Measurements from ENCODE around the gene COL23A1.

The COL23A1 gene

GRCh38 chr5:178551468-178551867 is 38.7 kb downstream of the COL23A1 start:
- no peak for DNase-seq

- no peak for DNase-seq
These were observed 39.1 kb downstream of the COL23A1 start for GRCh38 chr5:178551059-178551458.

DNA sequence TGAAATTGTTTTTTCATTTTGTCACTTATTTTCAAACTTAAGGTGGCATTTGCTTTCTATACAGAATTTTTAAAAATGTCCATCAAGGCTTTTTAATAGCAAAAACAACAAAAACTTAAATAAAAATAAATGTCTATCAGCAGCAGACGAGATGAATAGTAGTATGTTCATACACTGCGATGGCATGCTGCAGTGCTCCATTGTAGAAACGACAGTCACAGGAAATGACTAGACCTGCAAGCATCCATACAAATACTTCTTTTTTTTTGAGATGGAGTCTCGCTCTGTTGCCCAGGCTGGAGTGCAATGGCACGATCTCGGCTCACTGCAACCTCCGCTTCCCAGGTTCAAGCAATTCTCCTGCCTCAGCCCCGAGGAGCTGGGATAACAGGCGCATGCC is 41.4 kb downstream of the COL23A1 start:
- no peak for DNase-seq

- DNase-seq, result no peak
These were observed 42.3 kb downstream of the COL23A1 start for GRCh38 chr5:178547753-178548415.

GRCh38 chr5:178547052-178547666 is 43.0 kb downstream of the COL23A1 start:
- no peak for DNase-seq

DNA sequence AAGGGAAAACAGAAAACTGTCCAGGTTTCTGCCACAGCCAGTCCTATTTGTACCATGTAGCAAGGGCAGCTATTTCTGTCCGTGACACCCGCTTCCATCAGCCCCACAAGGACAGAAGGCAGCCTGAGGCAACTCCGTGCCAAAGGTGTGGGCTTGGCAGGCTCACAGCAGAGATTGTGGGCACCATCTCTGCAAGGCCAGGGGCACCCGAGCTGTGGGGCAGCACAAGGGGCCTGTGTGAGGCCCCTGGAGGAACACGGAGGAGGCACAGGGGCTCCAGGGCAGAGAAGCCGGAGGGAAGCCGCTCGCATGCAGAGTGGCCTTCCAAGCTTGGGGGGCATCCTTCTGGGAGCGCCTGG is 43.5 kb downstream of the COL23A1 start:
- no peak for DNase-seq

- no peak for DNase-seq
These were observed 44.1 kb downstream of the COL23A1 start for GRCh38 chr5:178545941-178546674.

GRCh38 chr5:178545176-178545575 is 45.0 kb downstream of the COL23A1 start:
- DNase-seq, result no peak

DNA sequence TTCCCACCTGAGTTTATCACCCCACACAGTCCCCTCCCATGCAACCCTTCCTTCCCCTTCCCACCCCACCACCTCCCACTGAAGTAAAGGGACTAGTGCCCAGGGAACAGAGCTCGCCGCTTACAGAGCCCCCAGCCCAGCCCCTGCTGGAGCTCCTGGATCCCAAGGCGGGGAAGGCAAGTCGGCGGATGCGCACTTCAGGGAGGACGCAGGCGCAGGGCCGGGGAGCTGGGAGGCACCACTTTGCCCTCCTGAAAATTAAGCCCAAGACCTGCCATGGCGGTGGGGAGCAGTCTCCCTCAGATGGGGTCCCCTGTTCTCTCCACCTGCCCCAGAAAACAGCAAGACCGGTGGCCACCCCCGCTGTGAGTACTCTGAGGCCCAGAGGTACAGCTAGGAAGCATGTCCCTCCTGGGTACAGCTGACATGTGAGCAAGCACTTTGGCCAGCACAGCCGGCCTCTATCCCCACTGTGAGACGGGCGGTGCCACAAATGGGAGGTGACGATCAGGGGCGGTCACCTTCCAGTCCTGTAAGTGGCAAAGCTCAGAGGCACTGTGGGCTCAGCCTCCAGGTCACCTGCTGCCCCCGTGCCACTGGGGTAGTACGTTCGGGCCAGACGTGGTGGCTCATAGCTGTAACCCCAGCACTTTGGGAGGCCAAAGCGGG is 45.9 kb downstream of the COL23A1 start:
- no peak for DNase-seq

- DNase-seq, result no peak
These were observed 47.7 kb downstream of the COL23A1 start for GRCh38 chr5:178542455-178542854.

DNA sequence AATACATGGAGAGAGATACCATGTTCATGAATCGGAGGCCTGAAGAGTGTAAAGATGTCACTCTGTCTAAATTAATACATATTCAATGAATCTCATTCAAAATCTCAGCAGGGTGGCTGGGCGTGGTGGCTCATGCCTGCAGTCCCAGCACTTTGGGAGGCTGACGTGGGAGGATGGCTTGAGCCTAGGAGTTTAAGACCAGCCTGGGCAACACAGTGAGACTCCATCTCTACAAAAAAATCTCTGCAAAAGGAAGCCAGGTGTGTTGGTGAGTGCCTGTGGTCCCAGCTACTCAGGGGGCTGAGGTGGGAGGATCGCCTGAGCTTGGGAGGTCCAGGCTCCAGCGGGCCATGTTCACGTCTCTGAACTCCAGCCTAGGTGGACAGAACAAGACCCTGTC is 49.7 kb downstream of the COL23A1 start:
- no peak for DNase-seq

- no peak for DNase-seq
These were observed 51.4 kb downstream of the COL23A1 start for GRCh38 chr5:178538741-178539229.

DNA sequence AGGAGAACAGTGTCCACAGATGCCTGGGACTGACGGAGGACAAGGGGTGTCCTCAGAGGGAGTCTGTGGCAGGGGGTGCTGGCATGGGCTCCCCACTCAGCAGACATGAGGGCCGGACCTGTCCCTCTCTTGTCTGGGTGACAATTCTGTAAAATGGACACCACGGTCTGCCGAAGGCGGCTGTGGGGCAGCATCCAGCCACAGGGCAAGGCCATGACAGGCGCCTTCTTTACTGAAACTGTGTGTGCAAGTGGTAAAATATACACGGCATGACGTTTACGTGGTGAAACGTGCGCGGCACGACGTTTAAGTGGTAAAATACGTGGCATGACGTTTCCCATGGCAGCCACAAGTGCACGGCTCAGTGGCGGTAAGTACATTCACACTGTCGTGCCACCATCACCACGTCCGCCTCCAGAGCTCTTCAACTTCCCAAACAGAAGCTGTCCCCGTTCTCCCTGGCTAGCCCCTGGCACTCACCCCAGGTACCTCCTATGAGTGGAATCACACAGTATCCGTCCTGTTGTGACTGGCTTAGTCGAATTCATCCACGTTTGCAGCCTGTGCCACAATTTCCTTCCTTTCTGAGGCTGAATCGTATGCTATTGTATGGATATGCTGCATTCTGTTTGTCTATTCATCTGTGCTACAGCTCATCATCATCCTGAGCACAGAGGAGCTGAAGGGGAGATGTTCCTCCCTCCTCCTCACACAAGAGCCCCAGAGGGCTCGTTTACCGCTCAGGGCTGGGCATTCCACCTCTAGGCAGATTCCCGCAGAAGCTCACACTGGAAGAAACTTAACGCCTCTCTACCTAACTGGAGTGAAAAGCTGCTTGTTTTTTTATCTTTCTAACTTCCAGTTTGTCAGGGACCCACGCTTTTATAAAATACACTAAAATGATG is 52.5 kb downstream of the COL23A1 start:
- no peak for DNase-seq

GRCh38 chr5:178536541-178537466 is 53.4 kb downstream of the COL23A1 start:
- no peak for DNase-seq

DNA sequence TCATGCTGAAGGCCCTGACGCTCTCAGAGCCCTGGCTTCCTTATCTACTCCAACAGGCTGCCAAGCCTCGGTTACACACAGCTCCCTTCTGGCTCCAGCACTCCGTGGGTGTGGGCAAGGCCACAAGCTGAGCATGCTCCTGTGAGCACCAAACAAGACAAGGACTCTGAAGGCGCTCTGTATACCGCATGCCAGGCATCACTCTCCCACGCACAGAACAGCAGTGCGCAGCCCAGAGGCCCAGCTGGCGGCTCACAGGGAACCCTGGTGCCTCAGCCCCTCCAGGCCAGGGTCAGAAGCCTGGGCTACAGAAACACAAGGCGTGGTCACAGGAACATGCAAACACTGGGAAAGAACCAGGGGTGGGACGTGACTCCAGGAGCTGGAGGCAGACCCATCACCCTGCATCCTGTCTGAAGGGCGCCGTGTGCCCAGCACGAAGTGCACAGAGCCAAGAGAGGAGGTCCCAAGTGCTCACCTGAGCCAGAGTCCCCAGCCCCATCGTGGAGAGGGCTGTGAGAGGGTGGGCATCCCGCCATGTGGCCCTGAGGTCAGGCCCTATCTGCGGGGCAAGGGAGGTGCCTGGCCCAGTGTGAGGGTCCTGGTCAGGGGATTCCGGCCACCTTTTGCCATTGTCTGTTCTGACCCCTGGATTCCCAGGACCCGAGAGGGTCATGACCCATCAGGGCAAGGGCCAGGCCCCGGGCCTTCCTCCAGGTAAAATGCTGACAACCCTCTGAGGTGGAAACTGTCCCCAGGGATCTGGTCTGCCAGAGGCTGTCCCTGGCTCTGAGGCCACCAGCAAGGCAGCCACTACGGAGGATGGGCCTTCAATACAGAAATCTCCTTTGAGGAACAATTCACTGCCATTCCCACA is 54.7 kb downstream of the COL23A1 start:
- DNase-seq, result no peak

- no peak for DNase-seq
These were observed 57.1 kb downstream of the COL23A1 start for GRCh38 chr5:178533136-178533535.

DNA sequence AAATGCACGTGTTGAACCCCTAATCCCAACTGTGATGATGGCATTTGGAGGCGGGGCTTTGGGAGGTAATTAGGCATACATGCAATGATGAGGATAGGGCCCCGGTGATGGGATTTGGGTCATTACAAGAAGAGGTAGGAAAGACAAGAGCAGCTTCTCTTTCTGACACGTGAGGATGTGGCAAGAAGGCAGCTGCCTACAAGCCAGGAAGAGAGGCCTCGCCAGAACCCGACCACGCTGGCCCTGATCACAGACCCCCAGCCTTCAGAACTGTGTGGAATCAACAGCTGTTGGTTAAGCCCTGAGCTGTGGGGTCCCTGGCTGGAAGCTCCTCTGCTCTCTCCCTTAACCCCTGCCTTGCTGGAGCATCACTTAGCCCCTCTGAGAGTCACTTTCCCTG is 57.5 kb downstream of the COL23A1 start:
- DNase-seq, result no peak

DNA sequence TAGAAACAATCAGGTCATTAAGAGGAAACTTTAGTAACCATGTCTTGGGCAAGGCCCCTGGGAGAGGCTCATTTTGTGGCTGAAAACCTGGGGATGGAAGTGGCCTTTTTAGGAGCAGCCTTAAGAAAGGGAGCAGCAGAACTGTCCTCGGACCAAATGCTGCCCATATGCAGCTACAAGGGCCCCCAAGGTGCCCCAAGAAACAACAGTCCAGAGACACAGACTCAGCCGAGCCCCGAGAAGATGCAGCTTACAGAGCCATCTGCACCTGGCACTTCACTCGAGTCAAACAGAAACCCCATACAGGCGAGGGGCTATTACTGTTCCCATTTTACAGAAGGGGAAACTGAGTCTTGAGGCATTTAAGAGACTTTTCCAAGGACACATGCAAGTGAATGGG is 58.0 kb downstream of the COL23A1 start:
- no peak for DNase-seq

- no peak for DNase-seq
These were observed 58.4 kb downstream of the COL23A1 start for GRCh38 chr5:178531786-178532185.

GRCh38 chr5:178530526-178530925 is 59.7 kb downstream of the COL23A1 start:
- no peak for DNase-seq
